Body of pancreas (tissue), 4 donors: Measurements from ENCODE around the gene SUPT20HL2. TPM values are rescaled to one million over a fixed set of nuclear protein-coding genes. Genes with fewer than 3 reads are reported as not detected.
"Not testable (repeated sequence)": the region's sequence is repeated elsewhere in the genome, so short reads cannot be mapped to it uniquely, and the experiment has no call there.

Source experiments
- ATAC-seq: fragments of 150-250 bp; one replicate; pipeline ENCODE4 v1.9.1; 2016
- DNase-seq, 4 donors: peaks; one replicate each; pipeline ENCODE4 v3.0.0-alpha.2; 2019
- H3K27ac ChIP-seq, 4 donors: fragments of 200-600 bp; sonication (generic); 1 replicate in 3 of 4; 2 replicates in 1 of 4; pipeline versions ENCODE4 v1.5.1 to v1.6.1; 2016 to 2019; ENCODE audit warnings: mild to moderate bottlenecking in 1 of 4, mixed read lengths in 1 of 4, moderate library complexity in 1 of 4
- H3K27me3 ChIP-seq, 2 donors: fragments of 200-600 bp; sonication (generic); one replicate each; pipeline ENCODE4 v1.6.0; 2016; ENCODE audit warnings: mild to moderate bottlenecking in 1 of 2
- H3K36me3 ChIP-seq, 2 donors: fragments of 200-600 bp; sonication (generic); replicated peaks in 1 of 2; 2 replicates each; pipeline ENCODE4 v1.5.1; 2016; ENCODE audit warnings: low read depth in 2 of 2; ENCODE audit not compliant: insufficient read depth in 1 of 2
- H3K4me1 ChIP-seq: fragments of 200-600 bp; sonication (generic); one replicate; pipeline ENCODE4 v1.6.0; 2016
- H3K4me3 ChIP-seq, 2 donors: fragments of 200-600 bp; sonication (generic); 1 replicate in 1 of 2; 2 replicates in 1 of 2; pipeline ENCODE4 v1.5.1; 2016 to 2019
- H3K9me3 ChIP-seq, 3 donors: fragments of 200-600 bp; sonication (generic); 1 replicate in 2 of 3; 2 replicates in 1 of 3; pipeline ENCODE4 v1.5.1; 2016
- CTCF ChIP-seq, 7 experiments: fragments of 450-650 bp in 4 of 7; fragments of 200-600 bp in 3 of 7; sonication (generic) in 3 of 7; IDR thresholded peaks; one replicate each; pipeline ENCODE4 v1.5.1; 2016 to 2019; ENCODE audit warnings: antibody characterized with exemption in 7 of 7
- POLR2A ChIP-seq, 3 donors: fragments of 450-650 bp; IDR thresholded peaks; one replicate each; pipeline ENCODE4 v1.6.1; 2016; ENCODE audit warnings: antibody characterized with exemption in 3 of 3, mild to moderate bottlenecking in 2 of 3
- WGBS, 2 donors: methylation state at CpG; one replicate each; pipeline ENCODE4 v1.1.5; 2017; 5-methylcytosine and 5-hydroxymethylcytosine counted together
- intact Hi-C: fragments of 100-400 bp; cut with DNase I; formaldehyde crosslinking; loops from one replicate; pipeline ENCODE4 v1.15.1; 2023
- total RNA-seq, 2 donors: library from RNA; depleted of rRNA; stranded (reverse); fragments of >200 nt; gene quantifications; one replicate each; pipeline ENCODE4 v1.1.0, GENCODE V29; 2016

SUPT20HL2 gene
- total RNA-seq, 2 donors from 2014 or later: not detected

DNA sequence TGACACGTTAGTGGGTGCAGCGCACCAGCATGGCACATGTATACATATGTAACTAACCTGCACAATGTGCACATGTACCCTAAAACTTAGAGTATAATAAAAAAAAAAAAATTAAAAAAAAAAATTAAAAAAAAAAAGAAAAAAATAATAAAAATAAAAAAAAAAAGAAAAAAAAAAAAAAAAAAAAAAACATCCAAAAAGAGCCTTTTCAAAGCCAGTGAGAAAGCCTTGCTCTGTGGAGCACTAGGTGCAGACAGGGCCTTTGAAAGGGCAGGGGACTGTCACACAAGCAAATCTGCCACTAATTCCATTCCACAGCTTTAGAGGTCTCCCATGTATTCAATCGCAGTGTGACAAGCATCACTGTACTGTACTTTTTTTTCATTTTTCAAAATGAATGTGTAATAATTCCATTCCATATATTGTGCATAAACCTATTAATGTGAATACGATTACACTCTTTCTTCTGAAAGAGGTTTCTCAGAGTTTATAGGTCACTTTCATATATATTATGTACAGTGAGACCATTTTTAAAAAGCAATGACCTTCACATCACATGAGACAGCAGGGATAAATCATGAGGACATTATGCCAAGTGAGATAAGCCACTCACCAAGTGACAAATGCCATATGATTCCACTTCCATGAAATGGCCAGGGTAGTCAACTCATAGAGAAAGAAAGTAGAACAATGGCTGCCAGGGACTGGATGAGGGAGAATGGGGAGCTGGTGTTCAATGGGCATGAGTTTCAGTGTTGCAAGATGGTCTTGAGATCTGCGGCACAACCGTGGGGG lies 4.1 kb downstream of the SUPT20HL2 start:
- ATAC-seq, H3K27ac ChIP-seq, H3K36me3 ChIP-seq, H3K4me1 ChIP-seq, H3K9me3 ChIP-seq, intact Hi-C loops, DNase-seq, H3K4me3 ChIP-seq, H3K27me3 ChIP-seq: not testable (repeated sequence)
- WGBS, 2 donors: 93 to 94% methylated on average over 4 of the region's 6 CpGs

GRCh38 chrX:24308803-24309202 lies 5.1 kb downstream of the SUPT20HL2 start:
- DNase-seq, intact Hi-C loops, ATAC-seq, H3K36me3 ChIP-seq, H3K4me3 ChIP-seq, H3K4me1 ChIP-seq, H3K27me3 ChIP-seq, H3K9me3 ChIP-seq, H3K27ac ChIP-seq: not testable (repeated sequence)
- 74 to 92% methylated on average over 3 to 4 of the region's 4 CpGs for WGBS, 2 donors

DNA sequence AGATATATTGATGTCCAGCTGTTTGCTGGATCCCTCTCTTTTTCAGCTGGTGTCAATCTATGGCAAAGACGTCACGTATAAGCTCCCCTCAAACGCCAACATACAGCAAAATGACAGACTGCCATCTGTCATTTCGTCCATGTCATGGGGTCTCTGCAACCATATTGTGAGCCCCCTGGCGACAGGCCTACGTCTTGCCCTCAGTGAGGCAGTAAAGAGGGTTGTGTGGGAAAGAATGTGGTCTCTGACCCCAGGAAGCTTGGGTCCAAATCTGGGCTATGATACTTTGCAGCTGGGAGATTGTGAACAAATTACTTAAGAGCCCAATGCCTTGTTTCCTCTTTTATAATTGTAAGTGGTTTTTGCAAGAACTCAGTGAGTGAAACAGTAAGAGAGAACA lies 7.4 kb downstream of the SUPT20HL2 start:
- no peak for DNase-seq
- Histone ChIP-seq H3K36me3 (no peaks in the 10 kb centered on the region), H3K27me3 (no peaks in the 10 kb centered on the region), H3K4me1 (no peaks in the 10 kb centered on the region), H3K9me3 (no peaks in the 10 kb centered on the region), H3K4me3 (no peak overlapping the region), H3K27ac (peak overlapping the region in 1 of 4 donors; percentile 3)
- ATAC-seq: no peak
- intact Hi-C loops: no loop called here
- TF ChIP-seq CTCF (IDR thresholded peaks at IDR 0.05) (no peak), POLR2A (IDR thresholded peaks at IDR 0.05) (no peak)
- WGBS, 2 donors: 72% methylated on average over 6 of the region's 6 CpGs; no CpG with 5 or more reads in 1 of the 2 donors

GRCh38 chrX:24305905-24306304 lies 8.0 kb downstream of the SUPT20HL2 start:
- Histone ChIP-seq H3K27me3 (no peaks in the 10 kb centered on the region), H3K4me3 (no peak overlapping the region), H3K36me3 (no peaks in the 10 kb centered on the region), H3K4me1 (no peaks in the 10 kb centered on the region), H3K9me3 (no peaks in the 10 kb centered on the region), H3K27ac (peak overlapping the region in 1 of 4 donors; percentile 3)
- DNase-seq: no peak
- TF ChIP-seq POLR2A (IDR thresholded peaks at IDR 0.05) (no peak), CTCF (IDR thresholded peaks at IDR 0.05) (no peak)
- WGBS, 2 donors: 78 to 87% methylated on average over 4 to 5 of the region's 7 CpGs
- ATAC-seq: no peak
- intact Hi-C loops: no loop called here

GRCh38 chrX:24301806-24302205 lies 12.1 kb downstream of the SUPT20HL2 start:
- DNase-seq: no peak
- H3K27me3 ChIP-seq: no peaks in the 10 kb centered on the region

More at GRCh38 chrX:24301806-24302205, 12.1 kb downstream of the SUPT20HL2 start:
- WGBS, 2 donors: 77 to 100% methylated on average over 2 of the region's 2 CpGs
- no peaks in the 10 kb centered on the region for H3K4me1 ChIP-seq
- no peak overlapping the region for H3K27ac ChIP-seq
- no peak overlapping the region for H3K4me3 ChIP-seq
- intact Hi-C loops: no loop called here
- no peaks in the 10 kb centered on the region for H3K9me3 ChIP-seq
- TF ChIP-seq POLR2A (IDR thresholded peaks at IDR 0.05): no peak
- no peak for TF ChIP-seq CTCF (IDR thresholded peaks at IDR 0.05)
- ATAC-seq: no peak
- H3K36me3 ChIP-seq: no peaks in the 10 kb centered on the region
